Bronchial epithelial cell (primary cell): ENCODE results near the gene VGLL4. TPM values are rescaled to one million over a fixed set of nuclear protein-coding genes. Genes with fewer than 3 reads are reported as not detected.

Experiments used
- DNase-seq: peaks from one replicate; pipeline ENCODE4 v3.0.0-alpha.2; 2010; ENCODE audit warnings: low read depth
- FAIRE-seq: peaks from 2 replicates; lab custom pipeline; 2011; peaks lifted over from hg19 to GRCh38; lab: Jason Lieb, UNC
- H3K27me3 ChIP-seq: 2 replicates; pipeline ENCODE4 v1.5.1; 2011; ENCODE audit warnings: low read length; ENCODE audit not compliant: control insufficient read depth, insufficient read depth
- H3K36me3 ChIP-seq: 2 replicates; pipeline ENCODE4 v1.5.1; 2011; ENCODE audit warnings: low read length; ENCODE audit not compliant: control insufficient read depth, insufficient read depth
- H3K4me3 ChIP-seq: 2 replicates; pipeline ENCODE4 v1.5.1; 2011; ENCODE audit warnings: mild to moderate bottlenecking, low read depth, low read length, control low read depth
- total RNA-seq: library from RNA; depleted of rRNA; stranded (reverse); fragments of >200 nt; gene quantifications from 2 replicates; pipeline ENCODE4 v1.2.1, GENCODE V29; 2014
- TF ChIP-seq, protein P1 (sequence below): IDR thresholded peaks from 2 replicates; pipeline ENCODE4 v1.5.1; 2011; ENCODE audit warnings: mild to moderate bottlenecking, moderate library complexity, low read length, control low read depth, inconsistent platforms; ENCODE audit not compliant: insufficient read depth, severe bottlenecking

The VGLL4 gene
- total RNA-seq, 1 donor from 2014 or later, result 32.6 TPM

DNA sequence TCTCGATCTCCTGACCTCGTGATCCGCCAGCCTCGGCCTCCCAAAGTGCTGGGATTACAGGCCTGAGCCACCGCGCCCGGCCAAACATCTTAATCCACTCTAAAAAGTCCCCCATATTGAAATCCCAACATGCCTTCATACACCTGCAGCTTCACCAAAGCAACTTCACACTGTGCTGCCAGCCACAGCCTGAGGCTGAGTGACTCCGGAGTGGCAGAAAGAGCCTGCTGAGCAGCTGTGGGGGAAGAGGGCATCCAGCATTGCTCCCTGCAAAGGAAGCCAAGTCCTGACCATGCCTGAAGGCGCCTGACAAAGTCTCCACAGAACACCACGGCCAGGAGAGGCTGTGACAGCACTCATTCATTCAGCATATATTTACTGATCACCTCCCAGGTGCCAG is 21.6 kb upstream of the VGLL4 start:
- FAIRE-seq (no peak), DNase-seq (no peak)
- Histone ChIP-seq H3K36me3 (peaks cover 2% of the 10 kb centered on the region), H3K4me3 (no peak overlapping the region), H3K27me3 (no peaks in the 10 kb centered on the region)
- TF ChIP-seq, protein P1, sequence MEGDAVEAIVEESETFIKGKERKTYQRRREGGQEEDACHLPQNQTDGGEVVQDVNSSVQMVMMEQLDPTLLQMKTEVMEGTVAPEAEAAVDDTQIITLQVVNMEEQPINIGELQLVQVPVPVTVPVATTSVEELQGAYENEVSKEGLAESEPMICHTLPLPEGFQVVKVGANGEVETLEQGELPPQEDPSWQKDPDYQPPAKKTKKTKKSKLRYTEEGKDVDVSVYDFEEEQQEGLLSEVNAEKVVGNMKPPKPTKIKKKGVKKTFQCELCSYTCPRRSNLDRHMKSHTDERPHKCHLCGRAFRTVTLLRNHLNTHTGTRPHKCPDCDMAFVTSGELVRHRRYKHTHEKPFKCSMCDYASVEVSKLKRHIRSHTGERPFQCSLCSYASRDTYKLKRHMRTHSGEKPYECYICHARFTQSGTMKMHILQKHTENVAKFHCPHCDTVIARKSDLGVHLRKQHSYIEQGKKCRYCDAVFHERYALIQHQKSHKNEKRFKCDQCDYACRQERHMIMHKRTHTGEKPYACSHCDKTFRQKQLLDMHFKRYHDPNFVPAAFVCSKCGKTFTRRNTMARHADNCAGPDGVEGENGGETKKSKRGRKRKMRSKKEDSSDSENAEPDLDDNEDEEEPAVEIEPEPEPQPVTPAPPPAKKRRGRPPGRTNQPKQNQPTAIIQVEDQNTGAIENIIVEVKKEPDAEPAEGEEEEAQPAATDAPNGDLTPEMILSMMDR, result no peak

DNA sequence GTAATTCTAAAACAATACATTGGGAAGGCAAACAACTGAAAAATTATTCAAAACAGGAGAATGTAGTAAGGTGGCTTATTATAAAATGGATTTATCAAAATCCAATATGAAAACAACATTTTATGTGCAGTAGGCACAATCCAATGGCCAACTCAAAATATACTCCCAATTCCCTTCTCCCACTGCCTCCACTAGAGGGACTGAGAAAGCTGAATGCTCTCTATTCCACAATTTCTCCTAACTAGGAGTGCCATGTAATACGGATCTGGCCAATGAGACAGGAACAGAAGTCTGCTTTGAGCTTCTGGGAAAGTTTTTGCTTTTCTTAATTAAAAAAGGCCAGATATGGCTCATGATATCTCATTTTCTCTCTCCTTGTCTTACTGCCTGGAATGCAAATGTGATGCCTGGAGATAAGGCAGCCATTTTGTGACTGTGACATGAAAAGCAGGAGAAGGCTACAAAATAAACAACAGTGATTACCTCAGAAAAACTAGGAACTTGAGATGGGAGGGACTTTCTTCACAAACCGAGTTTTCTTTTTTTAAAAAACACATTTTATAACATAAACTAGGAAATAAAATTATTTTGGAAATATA is 18.8 kb upstream of the VGLL4 start:
- Histone ChIP-seq H3K27me3 (no peaks in the 10 kb centered on the region), H3K4me3 (no peak overlapping the region), H3K36me3 (no peaks in the 10 kb centered on the region)
- DNase-seq (peak; percentile 29), FAIRE-seq (no peak)
- TF ChIP-seq, protein P1, result peak; percentile 24

DNA sequence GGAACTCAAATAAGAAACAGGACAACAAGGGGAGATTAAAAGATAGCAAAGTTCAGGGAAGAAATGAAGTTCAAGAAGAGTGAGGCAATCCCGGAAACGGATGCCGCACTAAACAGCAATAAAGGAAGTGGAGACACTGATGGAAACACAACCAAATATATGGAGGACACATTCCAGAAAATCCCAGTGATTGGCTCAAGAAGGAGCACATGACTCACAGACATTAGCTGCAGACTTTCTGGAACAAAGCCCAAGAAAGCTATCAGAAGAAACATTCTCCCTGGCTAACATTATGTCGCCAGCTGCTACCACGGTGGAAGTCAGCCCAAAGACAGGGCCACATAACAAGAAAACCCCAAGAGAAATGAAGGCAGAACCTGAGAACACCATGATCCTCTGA is 18.1 kb upstream of the VGLL4 start:
- TF ChIP-seq, protein P1, result no peak
- H3K27me3 ChIP-seq, result no peaks in the 10 kb centered on the region
- peak; percentile 33 for DNase-seq
- no peak for FAIRE-seq
- H3K4me3 ChIP-seq, result no peak overlapping the region
- no peaks in the 10 kb centered on the region for H3K36me3 ChIP-seq

DNA sequence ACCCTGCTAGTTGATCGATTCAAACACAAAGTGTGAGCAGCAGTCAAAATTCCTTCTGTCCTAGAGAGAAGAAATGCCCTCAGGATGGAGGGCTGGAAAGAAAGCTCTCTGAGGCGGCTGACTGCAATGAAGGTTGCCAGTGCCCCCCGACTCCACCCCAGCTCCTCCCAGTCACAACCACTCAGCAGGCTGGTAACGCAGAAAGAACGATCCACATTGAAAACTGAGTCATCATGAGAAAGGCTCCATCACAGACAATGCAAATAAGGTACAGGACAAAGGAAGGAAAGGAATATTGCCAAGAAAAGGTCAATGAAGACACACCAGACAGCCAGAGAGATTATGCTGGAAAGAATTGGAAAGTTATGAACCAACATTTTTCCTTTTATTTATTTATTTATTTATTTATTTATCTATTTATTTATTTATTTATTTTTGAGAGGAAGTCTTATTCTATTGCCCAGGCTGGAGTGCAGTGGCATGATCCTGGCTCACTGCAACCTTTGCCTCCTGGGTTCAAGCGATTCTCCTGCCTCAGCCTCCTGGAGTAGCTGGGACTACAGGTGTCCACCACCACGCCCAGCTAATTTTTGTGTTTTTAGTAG is 17.4 kb upstream of the VGLL4 start:
- Histone ChIP-seq H3K36me3 (no peaks in the 10 kb centered on the region), H3K4me3 (no peak overlapping the region), H3K27me3 (no peaks in the 10 kb centered on the region)
- no peak for FAIRE-seq
- TF ChIP-seq, protein P1, result no peak
- peak; percentile 47 for DNase-seq

DNA sequence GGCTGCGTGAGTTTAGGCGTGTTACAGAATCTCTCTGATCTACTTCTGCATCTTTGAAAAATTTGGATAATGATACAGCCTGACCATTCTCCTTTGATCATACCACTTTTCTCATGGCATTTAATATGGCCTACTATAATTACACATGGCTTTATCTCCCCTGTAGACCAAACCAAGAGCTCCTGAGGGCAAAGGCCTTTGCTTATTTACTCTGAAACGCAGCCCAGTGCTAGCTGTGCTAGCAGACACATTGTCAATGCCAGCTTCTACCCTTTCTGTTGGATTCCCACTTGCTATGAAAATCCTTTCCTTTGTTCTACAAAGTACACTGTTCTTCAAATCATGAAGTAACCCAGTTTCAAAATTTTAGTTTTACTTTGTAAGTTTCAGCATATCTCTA is 16.5 kb upstream of the VGLL4 start:
- FAIRE-seq (no peak), DNase-seq (no peak)
- TF ChIP-seq, protein P1, result no peak
- Histone ChIP-seq H3K4me3 (no peak overlapping the region), H3K36me3 (no peaks in the 10 kb centered on the region), H3K27me3 (no peaks in the 10 kb centered on the region)
